HepG2 (cell line): ENCODE measurements around the gene LAMB2. TPM values are rescaled to one million over a fixed set of nuclear protein-coding genes. Genes with fewer than 3 reads are reported as not detected.
A peak's percentile ranks its signal among the peaks of the same experiment; 100 is the strongest.

Source experiments
- AGO2 ChIP-seq: fragments of 200-400 bp; formaldehyde crosslinking; optimal IDR thresholded peaks from 2 replicates; pipeline ENCODE3; 2017; ENCODE audit warnings: mild to moderate bottlenecking, low read depth, low read length, moderate library complexity
- AKNA ChIP-seq: sonication (generic); formaldehyde crosslinking; IDR thresholded peaks from 2 replicates; pipeline ENCODE4 v1.4.0; 2020; ENCODE audit warnings: missing genetic modification reagents, borderline replicate concordance
- CENPT ChIP-seq: sonication (generic); formaldehyde crosslinking; IDR thresholded peaks from 2 replicates; pipeline ENCODE4 v1.8.0; 2022; ENCODE audit warnings: low read depth, mild to moderate bottlenecking, moderate library complexity, missing genetic modification reagents
- MXI1 ChIP-seq: IDR thresholded peaks from 3 replicates; pipeline ENCODE4 v1.6.1; 2012; ENCODE audit warnings: low read depth, low read length, inconsistent platforms, borderline replicate concordance
- NR2C2 ChIP-seq: sonication (generic); formaldehyde crosslinking; IDR thresholded peaks from 2 replicates; pipeline ENCODE4 v1.4.0; 2020; ENCODE audit warnings: missing genetic modification reagents, mild to moderate bottlenecking, moderate library complexity, borderline replicate concordance
- NR2F1 ChIP-seq, 2 experiments: fragments of 450-650 bp in 1 of 2; formaldehyde crosslinking in 1 of 2; IDR thresholded peaks; 2 replicates each; pipeline versions ENCODE4 v1.5.0 to v1.6.1; 2016 to 2020; ENCODE audit warnings: mild to moderate bottlenecking in 1 of 2, missing compliant biosample characterization in 1 of 2, missing genetic modification reagents in 1 of 2, moderate library complexity in 1 of 2
- PLSCR1 ChIP-seq: sonication (generic); formaldehyde crosslinking; IDR thresholded peaks from 2 replicates; pipeline ENCODE4 v1.5.0; 2020; ENCODE audit warnings: missing genetic modification reagents, mild to moderate bottlenecking, borderline replicate concordance
- RELA ChIP-seq: sonication (generic); formaldehyde crosslinking; IDR thresholded peaks from 2 replicates; pipeline ENCODE4 v1.4.0; 2020; ENCODE audit warnings: missing genetic modification reagents
- XBP1 ChIP-seq: sonication (generic); formaldehyde crosslinking; IDR thresholded peaks from 2 replicates; pipeline ENCODE4 v1.5.0; 2020; ENCODE audit warnings: missing genetic modification reagents
- ZNF274 ChIP-seq: sonication (generic); formaldehyde crosslinking; IDR thresholded peaks from 2 replicates; pipeline ENCODE4 v1.5.1; 2020; ENCODE audit warnings: mild to moderate bottlenecking, missing genetic modification reagents
- ZNF414 ChIP-seq: sonication (generic); formaldehyde crosslinking; IDR thresholded peaks from 2 replicates; pipeline ENCODE4 v1.5.0; 2020; ENCODE audit warnings: missing genetic modification reagents
- ZNF451 ChIP-seq: sonication (generic); formaldehyde crosslinking; IDR thresholded peaks from 2 replicates; pipeline ENCODE4 v1.5.0; 2020; ENCODE audit warnings: mild to moderate bottlenecking, missing genetic modification reagents
- ZNF703 ChIP-seq: sonication (generic); formaldehyde crosslinking; IDR thresholded peaks from 2 replicates; pipeline ENCODE4 v1.5.1; 2020; ENCODE audit warnings: missing genetic modification reagents, mild to moderate bottlenecking, moderate library complexity, borderline replicate concordance
- polyA plus RNA-seq, 8 experiments: library from polyadenylated mRNA; depleted of rRNA in 3 of 8; stranded (reverse) in 7 of 8; unstranded in 1 of 8; fragments of >200 nt; fragmentation: Illumina TruSeq in 4 of 8; extraction: Trizol in 4 of 8; gene quantifications; 2 replicates each; pipeline versions ENCODE4 v1.2.1 to v1.2.3, GENCODE V29; 2011 to 2016; ENCODE audit warnings: low read depth in 4 of 8, missing spikeins in 1 of 8, mixed read lengths in 1 of 8; ENCODE audit not compliant: insufficient read depth in 1 of 8
- total RNA-seq, 5 experiments: library from RNA; depleted of rRNA; stranded (reverse); fragments of >200 nt; fragmentation: Illumina TruSeq; extraction: Trizol; gene quantifications; 2 replicates each; pipeline ENCODE4 v1.2.3, GENCODE V29; 2016; ENCODE audit warnings: low read depth in 1 of 5
- TF ChIP-seq, protein P1 (sequence below): IDR thresholded peaks from 2 replicates; pipeline ENCODE4 v1.6.1; 2012; ENCODE audit warnings: low read length, improper control_type of control experiment
- TF ChIP-seq, protein P2 (sequence below): sonication (generic); formaldehyde crosslinking; IDR thresholded peaks from 2 replicates; pipeline ENCODE4 v1.5.1; 2020; ENCODE audit warnings: missing genetic modification reagents, mild to moderate bottlenecking, borderline replicate concordance

The LAMB2 gene
- total and polyA plus RNA-seq, 2 of the 13 experiments (the other 11 are each of a cell fraction or from before 2014, with no cell fraction given), result 208 to 443 TPM

- TF ChIP-seq, protein P1, sequence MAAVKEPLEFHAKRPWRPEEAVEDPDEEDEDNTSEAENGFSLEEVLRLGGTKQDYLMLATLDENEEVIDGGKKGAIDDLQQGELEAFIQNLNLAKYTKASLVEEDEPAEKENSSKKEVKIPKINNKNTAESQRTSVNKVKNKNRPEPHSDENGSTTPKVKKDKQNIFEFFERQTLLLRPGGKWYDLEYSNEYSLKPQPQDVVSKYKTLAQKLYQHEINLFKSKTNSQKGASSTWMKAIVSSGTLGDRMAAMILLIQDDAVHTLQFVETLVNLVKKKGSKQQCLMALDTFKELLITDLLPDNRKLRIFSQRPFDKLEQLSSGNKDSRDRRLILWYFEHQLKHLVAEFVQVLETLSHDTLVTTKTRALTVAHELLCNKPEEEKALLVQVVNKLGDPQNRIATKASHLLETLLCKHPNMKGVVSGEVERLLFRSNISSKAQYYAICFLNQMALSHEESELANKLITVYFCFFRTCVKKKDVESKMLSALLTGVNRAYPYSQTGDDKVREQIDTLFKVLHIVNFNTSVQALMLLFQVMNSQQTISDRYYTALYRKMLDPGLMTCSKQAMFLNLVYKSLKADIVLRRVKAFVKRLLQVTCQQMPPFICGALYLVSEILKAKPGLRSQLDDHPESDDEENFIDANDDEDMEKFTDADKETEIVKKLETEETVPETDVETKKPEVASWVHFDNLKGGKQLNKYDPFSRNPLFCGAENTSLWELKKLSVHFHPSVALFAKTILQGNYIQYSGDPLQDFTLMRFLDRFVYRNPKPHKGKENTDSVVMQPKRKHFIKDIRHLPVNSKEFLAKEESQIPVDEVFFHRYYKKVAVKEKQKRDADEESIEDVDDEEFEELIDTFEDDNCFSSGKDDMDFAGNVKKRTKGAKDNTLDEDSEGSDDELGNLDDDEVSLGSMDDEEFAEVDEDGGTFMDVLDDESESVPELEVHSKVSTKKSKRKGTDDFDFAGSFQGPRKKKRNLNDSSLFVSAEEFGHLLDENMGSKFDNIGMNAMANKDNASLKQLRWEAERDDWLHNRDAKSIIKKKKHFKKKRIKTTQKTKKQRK, result no peak
- no peak for TF ChIP-seq ZNF451
- TF ChIP-seq NR2F1 (CRISPR knock-in tag; IDR thresholded peaks at IDR 0.05), result peak; percentile 91 to 94
- TF ChIP-seq ZNF414, result peak; percentile 28; the same call in 1 of the 2 replicates
- no peak for TF ChIP-seq XBP1
- no peak for TF ChIP-seq CENPT (CRISPR knock-in tag)
- TF ChIP-seq PLSCR1 (CRISPR knock-in tag), result no peak
- no peak for TF ChIP-seq ZNF274 (CRISPR knock-in tag)
- peak; percentile 73 for TF ChIP-seq AGO2
- TF ChIP-seq MXI1, result peak; percentile 15; the same call in 1 of the 3 replicates
- TF ChIP-seq NR2C2 (CRISPR knock-in tag), result peak; percentile 99
- no peak for TF ChIP-seq RELA (CRISPR knock-in tag)
- no peak for TF ChIP-seq AKNA
- no peak for TF ChIP-seq ZNF703 (CRISPR knock-in tag)
- TF ChIP-seq, protein P2, sequence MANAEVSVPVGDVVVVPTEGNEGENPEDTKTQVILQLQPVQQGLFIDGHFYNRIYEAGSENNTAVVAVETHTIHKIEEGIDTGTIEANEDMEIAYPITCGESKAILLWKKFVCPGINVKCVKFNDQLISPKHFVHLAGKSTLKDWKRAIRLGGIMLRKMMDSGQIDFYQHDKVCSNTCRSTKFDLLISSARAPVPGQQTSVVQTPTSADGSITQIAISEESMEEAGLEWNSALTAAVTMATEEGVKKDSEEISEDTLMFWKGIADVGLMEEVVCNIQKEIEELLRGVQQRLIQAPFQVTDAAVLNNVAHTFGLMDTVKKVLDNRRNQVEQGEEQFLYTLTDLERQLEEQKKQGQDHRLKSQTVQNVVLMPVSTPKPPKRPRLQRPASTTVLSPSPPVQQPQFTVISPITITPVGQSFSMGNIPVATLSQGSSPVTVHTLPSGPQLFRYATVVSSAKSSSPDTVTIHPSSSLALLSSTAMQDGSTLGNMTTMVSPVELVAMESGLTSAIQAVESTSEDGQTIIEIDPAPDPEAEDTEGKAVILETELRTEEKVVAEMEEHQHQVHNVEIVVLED (CRISPR knock-in tag), result 0 out of 2 replicates have a peak, but pooled peaks have one; percentile 45
These were observed 33.2 kb upstream of the LAMB2 start, which contains the start of gene CCDC71 (continued) for GRCh38 chr3:49165771-49166751.
